DOHH2 (cell line): ENCODE measurements around the gene CPNE1.

Experiments
- H3F3A ChIP-seq: fragments of 200-600 bp; sonication (generic), shearing (Covaris generic); 2 replicates; pipeline ENCODE4 v1.6.0; 2016; ENCODE audit warnings: antibody characterized with exemption, mild to moderate bottlenecking; ENCODE audit not compliant: control insufficient read depth, insufficient read depth
- H3K27ac ChIP-seq: fragments of 200-600 bp; sonication (generic); 2 replicates; pipeline ENCODE4 v1.5.1; 2014; ENCODE audit warnings: low read depth, mild to moderate bottlenecking, low read length, moderate library complexity
- H3K27me3 ChIP-seq: fragments of 200-600 bp; sonication (generic); 2 replicates; pipeline ENCODE4 v1.6.1; 2014; ENCODE audit warnings: mild to moderate bottlenecking, low read length, mixed read lengths; ENCODE audit not compliant: control insufficient read depth
- H3K36me3 ChIP-seq: fragments of 200-600 bp; sonication (generic); 2 replicates; pipeline ENCODE4 v1.6.1; 2014; ENCODE audit warnings: mild to moderate bottlenecking, low read length, moderate library complexity, mixed read lengths; ENCODE audit not compliant: control insufficient read depth
- H3K4me1 ChIP-seq: fragments of 200-600 bp; sonication (generic); 2 replicates; pipeline ENCODE4 v1.6.1; 2014; ENCODE audit warnings: mild to moderate bottlenecking, low read length, mixed read lengths; ENCODE audit not compliant: control insufficient read depth
- H3K4me2 ChIP-seq: fragments of 200-600 bp; sonication (generic); 2 replicates; pipeline ENCODE4 v1.6.0; 2014; ENCODE audit warnings: mild to moderate bottlenecking, low read length, moderate library complexity
- H3K4me3 ChIP-seq: fragments of 200-600 bp; sonication (generic); 2 replicates; pipeline ENCODE4 v1.5.1; 2014; ENCODE audit warnings: mild to moderate bottlenecking, low read length, mixed read lengths
- H3K79me2 ChIP-seq: fragments of 200-600 bp; sonication (generic); 2 replicates; pipeline ENCODE4 v1.6.1; 2014; ENCODE audit warnings: mild to moderate bottlenecking, low read length, mixed read lengths; ENCODE audit not compliant: control insufficient read depth
- H3K9me2 ChIP-seq: fragments of 200-600 bp; sonication (generic); replicated peaks from 2 replicates; pipeline ENCODE4 v1.6.1; 2014; ENCODE audit warnings: mild to moderate bottlenecking, low read length, mixed read lengths; ENCODE audit not compliant: control insufficient read depth
- H3K9me3 ChIP-seq: fragments of 200-600 bp; sonication (generic); 2 replicates; pipeline ENCODE4 v1.6.1; 2014; ENCODE audit warnings: antibody characterized with exemption, low read length, mixed read lengths; ENCODE audit not compliant: control insufficient read depth, insufficient read depth
- H4K20me1 ChIP-seq: fragments of 200-600 bp; sonication (generic); 2 replicates; pipeline ENCODE4 v1.6.0; 2014; ENCODE audit warnings: low read depth, mild to moderate bottlenecking, antibody characterized with exemption, low read length, moderate library complexity; ENCODE audit not compliant: control insufficient read depth, insufficient read depth
- CTCF ChIP-seq: fragments of 200-600 bp; sonication (generic); IDR thresholded peaks from one replicate; pipeline ENCODE4 v1.5.1; 2014; ENCODE audit warnings: antibody characterized with exemption, mild to moderate bottlenecking, low read depth, low read length; ENCODE audit not compliant: poor library complexity, severe bottlenecking
- EZH2phosphoT487 ChIP-seq: fragments of 200-600 bp; sonication (generic); IDR thresholded peaks from 2 replicates; pipeline ENCODE4 v1.6.1; 2017; ENCODE audit warnings: borderline replicate concordance, mild to moderate bottlenecking, antibody characterized with exemption, low read length, moderate library complexity, mixed read lengths

The CPNE1 gene

DNA sequence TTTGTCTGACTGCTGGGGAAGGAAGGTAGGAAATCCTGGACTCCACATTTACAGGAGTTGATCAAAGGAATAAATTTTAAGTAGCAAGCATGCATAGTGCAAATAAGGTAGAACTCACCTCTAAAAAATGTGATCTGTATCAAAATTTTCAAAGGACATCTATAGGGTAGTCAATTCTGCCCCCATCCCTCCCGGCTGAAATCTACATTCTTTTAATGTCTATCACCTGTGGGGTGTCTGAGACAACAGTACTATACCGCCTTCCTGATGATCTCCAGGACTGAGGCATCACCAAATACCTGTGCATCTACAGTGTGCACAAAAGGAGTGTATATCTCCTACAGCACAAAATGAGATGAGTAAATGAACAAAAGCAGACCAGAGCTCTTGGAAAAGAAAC, 19.9 kb downstream of the CPNE1 start:
- H3K79me2 ChIP-seq = peaks cover 81% of the 10 kb centered on the region
- no peak overlapping the region for H3K27ac ChIP-seq
- H3K4me1 ChIP-seq = no peaks in the 10 kb centered on the region
- peaks cover 17% of the 10 kb centered on the region; the same call in 1 of the 2 replicates for H4K20me1 ChIP-seq
- H3F3A ChIP-seq = peaks cover 21% of the 10 kb centered on the region
- no peak overlapping the region for H3K4me3 ChIP-seq
- H3K27me3 ChIP-seq = no peaks in the 10 kb centered on the region
- no peak for TF ChIP-seq CTCF
- TF ChIP-seq EZH2phosphoT487 = no peak
- no peaks in the 10 kb centered on the region for H3K9me2 ChIP-seq
- peaks cover 19% of the 10 kb centered on the region for H3K36me3 ChIP-seq
- no peaks in the 10 kb centered on the region for H3K9me3 ChIP-seq
- no peak overlapping the region for H3K4me2 ChIP-seq

DNA sequence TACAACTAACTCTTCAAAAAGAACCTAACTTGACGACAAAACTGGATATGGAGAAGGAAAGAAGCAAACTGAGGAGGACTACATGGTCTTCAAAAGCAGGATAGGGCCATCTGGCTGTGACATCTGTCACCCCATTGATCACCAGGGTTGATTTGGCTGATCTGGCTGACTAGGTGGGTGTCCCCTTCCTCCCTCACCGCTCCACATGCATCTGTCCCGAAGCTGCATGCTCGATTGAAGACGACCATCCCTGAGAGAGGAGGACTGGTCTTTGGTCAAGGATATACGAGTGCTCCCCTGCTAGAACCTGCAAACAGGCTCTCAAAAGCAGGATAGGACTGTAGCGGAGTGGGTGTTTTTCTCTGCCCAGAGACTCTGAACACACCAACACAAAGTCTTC, 21.7 kb downstream of the CPNE1 start:
- TF ChIP-seq EZH2phosphoT487 (no peak), CTCF (no peak)
- H3K4me3 ChIP-seq = no peak overlapping the region
- H3K4me2 ChIP-seq = no peak overlapping the region
- peaks cover 79% of the 10 kb centered on the region for H3K79me2 ChIP-seq
- no peaks in the 10 kb centered on the region for H3K9me3 ChIP-seq
- H3K9me2 ChIP-seq = no peaks in the 10 kb centered on the region
- no peaks in the 10 kb centered on the region for H3K4me1 ChIP-seq
- H3K27ac ChIP-seq = no peak overlapping the region
- H4K20me1 ChIP-seq = peaks cover 17% of the 10 kb centered on the region; the same call in 1 of the 2 replicates
- no peaks in the 10 kb centered on the region for H3K27me3 ChIP-seq
- 0 out of 2 replicates have a peak, but pooled peaks cover 2% of the 10 kb centered on the region for H3K36me3 ChIP-seq
- H3F3A ChIP-seq = peaks cover 15% of the 10 kb centered on the region

GRCh38 chr20:35641743-35642142, 23.0 kb downstream of the CPNE1 start:
- peaks cover 83% of the 10 kb centered on the region for H3K79me2 ChIP-seq

More at GRCh38 chr20:35641743-35642142, 23.0 kb downstream of the CPNE1 start:
- Histone ChIP-seq H3K4me1 (no peaks in the 10 kb centered on the region), H3K9me3 (no peaks in the 10 kb centered on the region), H3K27ac (no peak overlapping the region), H3K36me3 (0 out of 2 replicates have a peak, but pooled peaks cover 2% of the 10 kb centered on the region), H3K4me2 (no peak overlapping the region), H3K4me3 (no peak overlapping the region), H3K27me3 (no peaks in the 10 kb centered on the region), H3F3A (peaks cover 15% of the 10 kb centered on the region), H4K20me1 (peaks cover 19% of the 10 kb centered on the region; the same call in 1 of the 2 replicates), H3K9me2 (no peaks in the 10 kb centered on the region)
- TF ChIP-seq CTCF = no peak
- TF ChIP-seq EZH2phosphoT487 = no peak
